ENCODE data around the gene TNFRSF13B.

TNFRSF13B gene

GRCh38 chr17:16972346-16972745, 428 bp upstream of the TNFRSF13B start:
- Histone ChIP-seq H3K9ac (ENCODE audit: low read depth, low read length) (no peak overlapping the region), H3K79me2 (ENCODE audit: insufficient read depth, low read length) (no peaks in the 10 kb centered on the region), H3K9me3 (ENCODE audit: insufficient read depth, low read length, severe bottlenecking) (no peaks in the 10 kb centered on the region), H4K20me1 (ENCODE audit: insufficient read depth, low read length) (no peaks in the 10 kb centered on the region), H3K27me3 (ENCODE audit: insufficient read depth, low read length, poor library complexity) (no peaks in the 10 kb centered on the region), H3K4me3 (ENCODE audit: low read depth in 1 of 2, low read length in 2 of 2) (no peak overlapping the region), H3K4me2 (ENCODE audit: insufficient read depth, low read length) (no peak overlapping the region), H3K4me1 (ENCODE audit: insufficient read depth, low read length) (peaks cover 91% of the 10 kb centered on the region), H3K36me3 (ENCODE audit: insufficient read depth, low read length) (no peaks in the 10 kb centered on the region), H2AFZ (ENCODE audit: low read depth, low read length) (no peak overlapping the region), H3K27ac (ENCODE audit: low read length) (peak overlapping the region; percentile 97)
- TF ChIP-seq EZH2 (IDR thresholded peaks at IDR 0.05; ENCODE audit: borderline replicate concordance, low read depth, low read length, severe bottlenecking) (no peak), CTCF (IDR thresholded peaks at IDR 0.05; ENCODE audit: borderline replicate concordance, extremely low read depth, low read length, poor library complexity, severe bottlenecking) (no peak)
- ATAC-seq (ENCODE audit: insufficient read depth, low read depth) = no peak
- no peak for DNase-seq

- Histone ChIP-seq H3K4me2 (ENCODE audit: insufficient read depth, low read length) (peak overlapping the region; percentile 53), H3K9me3 (ENCODE audit: insufficient read depth, low read length, severe bottlenecking) (no peaks in the 10 kb centered on the region), H3K4me1 (ENCODE audit: insufficient read depth, low read length) (peaks cover 70% of the 10 kb centered on the region), H3K27me3 (ENCODE audit: insufficient read depth, low read length, poor library complexity) (no peaks in the 10 kb centered on the region), H3K27ac (ENCODE audit: low read length) (peak overlapping the region; percentile 97), H3K36me3 (ENCODE audit: insufficient read depth, low read length) (no peaks in the 10 kb centered on the region), H2AFZ (ENCODE audit: low read depth, low read length) (peak overlapping the region; percentile 30), H3K4me3 (ENCODE audit: low read depth in 1 of 2, low read length in 2 of 2) (peak overlapping the region in 1 of 2 experiments; percentile 32; a peak in 1 of 4 replicates), H3K9ac (ENCODE audit: low read depth, low read length) (peak overlapping the region; percentile 66), H3K79me2 (ENCODE audit: insufficient read depth, low read length) (no peaks in the 10 kb centered on the region), H4K20me1 (ENCODE audit: insufficient read depth, low read length) (no peaks in the 10 kb centered on the region)
- no peak for TF ChIP-seq EZH2 (IDR thresholded peaks at IDR 0.05; ENCODE audit: borderline replicate concordance, low read depth, low read length, severe bottlenecking)
- TF ChIP-seq CTCF (IDR thresholded peaks at IDR 0.05; ENCODE audit: borderline replicate concordance, extremely low read depth, low read length, poor library complexity, severe bottlenecking) = peak; percentile 12
- ATAC-seq (ENCODE audit: insufficient read depth, low read depth) (peak; percentile 92), DNase-seq (peak; percentile 92)
These were observed 1.7 kb downstream of the TNFRSF13B start for GRCh38 chr17:16969931-16970906.

- H3K4me1 ChIP-seq (ENCODE audit: insufficient read depth, low read length) = peaks cover 56% of the 10 kb centered on the region
- H3K36me3 ChIP-seq (ENCODE audit: insufficient read depth, low read length) = no peaks in the 10 kb centered on the region
- peak overlapping the region; percentile 58; the same call in 1 of the 2 replicates for H3K9ac ChIP-seq (ENCODE audit: low read depth, low read length)
- no peaks in the 10 kb centered on the region for H4K20me1 ChIP-seq (ENCODE audit: insufficient read depth, low read length)
- no peaks in the 10 kb centered on the region for H3K79me2 ChIP-seq (ENCODE audit: insufficient read depth, low read length)
- no peak for DNase-seq
- no peaks in the 10 kb centered on the region for H3K27me3 ChIP-seq (ENCODE audit: insufficient read depth, low read length, poor library complexity)
- H3K27ac ChIP-seq (ENCODE audit: low read length) = peak overlapping the region; percentile 97
- H2AFZ ChIP-seq (ENCODE audit: low read depth, low read length) = no peak overlapping the region
- no peaks in the 10 kb centered on the region for H3K9me3 ChIP-seq (ENCODE audit: insufficient read depth, low read length, severe bottlenecking)
- no peak overlapping the region for H3K4me2 ChIP-seq (ENCODE audit: insufficient read depth, low read length)
- H3K4me3 ChIP-seq (ENCODE audit: low read depth in 1 of 2, low read length in 2 of 2) = no peak overlapping the region
- no peak for ATAC-seq (ENCODE audit: insufficient read depth, low read depth)
- TF ChIP-seq CTCF (IDR thresholded peaks at IDR 0.05; ENCODE audit: borderline replicate concordance, extremely low read depth, low read length, poor library complexity, severe bottlenecking) (no peak), EZH2 (IDR thresholded peaks at IDR 0.05; ENCODE audit: borderline replicate concordance, low read depth, low read length, severe bottlenecking) (no peak)
These were observed 3.1 kb downstream of the TNFRSF13B start for GRCh38 chr17:16968786-16969185.

Measured in DND-41 (cell line).